ENCODE results near the gene JAKMIP2. TPM values are rescaled to one million over a fixed set of nuclear protein-coding genes. Genes with fewer than 3 reads are reported as not detected.

Gene JAKMIP2
- total and polyA plus RNA-seq, 2 donors from 2014 or later: 0.38 to 0.71 TPM

DNA sequence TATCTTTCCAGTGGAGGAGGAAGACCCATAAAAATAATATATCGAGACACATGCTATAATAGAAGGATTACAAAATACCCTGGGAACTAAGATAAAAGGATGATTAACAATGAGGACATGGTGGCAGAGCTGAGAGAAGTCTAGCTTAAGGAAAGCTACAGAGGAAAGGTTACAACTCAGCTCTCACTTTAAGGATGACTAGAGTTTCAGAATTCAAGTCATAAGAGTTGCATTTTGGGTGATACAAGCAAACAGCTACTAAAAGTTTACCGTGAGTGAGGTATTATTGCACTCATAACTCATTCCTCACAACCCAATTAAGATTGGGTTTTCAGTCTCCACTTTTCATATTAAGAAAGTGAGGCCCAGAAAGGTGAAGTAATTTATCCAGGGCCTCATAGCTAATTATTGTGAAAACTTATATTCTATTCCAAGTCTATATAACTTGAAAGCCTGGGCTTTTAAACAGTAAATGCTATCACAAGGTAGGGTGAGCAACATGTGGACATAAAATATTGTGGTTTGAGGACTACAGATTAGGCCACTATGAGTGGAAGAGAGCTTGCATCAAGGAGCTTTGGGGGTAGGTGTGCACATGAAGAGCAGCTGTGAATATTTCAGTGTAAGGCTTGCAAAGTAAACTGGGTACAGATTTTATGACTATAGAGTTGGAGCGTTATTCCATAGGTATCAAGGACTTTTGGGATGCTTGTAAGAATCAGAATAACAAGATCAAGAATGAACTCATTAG, 28.0 kb downstream of the JAKMIP2 start:
- H3K9ac ChIP-seq (ENCODE audit: low read length in 3 of 3): no peak overlapping the region
- FAIRE-seq (no peak), DNase-seq (no peak)
- intact Hi-C loops (cut with DNase I): no loop called here
- H3K4me1 ChIP-seq (ENCODE audit: control insufficient read depth in 2 of 3, insufficient read depth in 2 of 3, low read depth in 1 of 3, low read length in 3 of 3): no peaks in the 10 kb centered on the region
- no peak overlapping the region for H3K4me3 ChIP-seq (ENCODE audit: low read length in 3 of 3)
- TF ChIP-seq, protein P1, sequence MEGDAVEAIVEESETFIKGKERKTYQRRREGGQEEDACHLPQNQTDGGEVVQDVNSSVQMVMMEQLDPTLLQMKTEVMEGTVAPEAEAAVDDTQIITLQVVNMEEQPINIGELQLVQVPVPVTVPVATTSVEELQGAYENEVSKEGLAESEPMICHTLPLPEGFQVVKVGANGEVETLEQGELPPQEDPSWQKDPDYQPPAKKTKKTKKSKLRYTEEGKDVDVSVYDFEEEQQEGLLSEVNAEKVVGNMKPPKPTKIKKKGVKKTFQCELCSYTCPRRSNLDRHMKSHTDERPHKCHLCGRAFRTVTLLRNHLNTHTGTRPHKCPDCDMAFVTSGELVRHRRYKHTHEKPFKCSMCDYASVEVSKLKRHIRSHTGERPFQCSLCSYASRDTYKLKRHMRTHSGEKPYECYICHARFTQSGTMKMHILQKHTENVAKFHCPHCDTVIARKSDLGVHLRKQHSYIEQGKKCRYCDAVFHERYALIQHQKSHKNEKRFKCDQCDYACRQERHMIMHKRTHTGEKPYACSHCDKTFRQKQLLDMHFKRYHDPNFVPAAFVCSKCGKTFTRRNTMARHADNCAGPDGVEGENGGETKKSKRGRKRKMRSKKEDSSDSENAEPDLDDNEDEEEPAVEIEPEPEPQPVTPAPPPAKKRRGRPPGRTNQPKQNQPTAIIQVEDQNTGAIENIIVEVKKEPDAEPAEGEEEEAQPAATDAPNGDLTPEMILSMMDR (IDR thresholded peaks at IDR 0.05; ENCODE audit: borderline replicate concordance, extremely low read depth, insufficient read depth): no peak
- no peak overlapping the region for H3K27ac ChIP-seq (ENCODE audit: low read depth in 2 of 2, low read length in 2 of 2)
- H3K27me3 ChIP-seq (ENCODE audit: control insufficient read depth, insufficient read depth, low read length): no peaks in the 10 kb centered on the region
- no peaks in the 10 kb centered on the region for H3K36me3 ChIP-seq (ENCODE audit: control insufficient read depth in 2 of 3, insufficient read depth in 3 of 3, low read length in 3 of 3)
- no peaks in the 10 kb centered on the region for H3K9me3 ChIP-seq (ENCODE audit: control insufficient read depth in 2 of 3, insufficient read depth in 1 of 3, low read length in 3 of 3)

GRCh38 chr5:147753765-147754164, 28.8 kb downstream of the JAKMIP2 start:
- Histone ChIP-seq H3K9me3 (ENCODE audit: control insufficient read depth in 2 of 3, insufficient read depth in 1 of 3, low read length in 3 of 3) (no peaks in the 10 kb centered on the region), H3K4me3 (ENCODE audit: low read length in 3 of 3) (no peak overlapping the region), H3K27me3 (ENCODE audit: control insufficient read depth, insufficient read depth, low read length) (no peaks in the 10 kb centered on the region), H3K36me3 (ENCODE audit: control insufficient read depth in 2 of 3, insufficient read depth in 3 of 3, low read length in 3 of 3) (no peaks in the 10 kb centered on the region), H3K27ac (ENCODE audit: low read depth in 2 of 2, low read length in 2 of 2) (no peak overlapping the region), H3K4me1 (ENCODE audit: control insufficient read depth in 2 of 3, insufficient read depth in 2 of 3, low read depth in 1 of 3, low read length in 3 of 3) (no peaks in the 10 kb centered on the region), H3K9ac (ENCODE audit: low read length in 3 of 3) (no peak overlapping the region)
- intact Hi-C loops (cut with DNase I): no loop called here
- TF ChIP-seq, protein P1 (IDR thresholded peaks at IDR 0.05; ENCODE audit: borderline replicate concordance, extremely low read depth, insufficient read depth): no peak
- no peak for DNase-seq
- no peak for FAIRE-seq

DNA sequence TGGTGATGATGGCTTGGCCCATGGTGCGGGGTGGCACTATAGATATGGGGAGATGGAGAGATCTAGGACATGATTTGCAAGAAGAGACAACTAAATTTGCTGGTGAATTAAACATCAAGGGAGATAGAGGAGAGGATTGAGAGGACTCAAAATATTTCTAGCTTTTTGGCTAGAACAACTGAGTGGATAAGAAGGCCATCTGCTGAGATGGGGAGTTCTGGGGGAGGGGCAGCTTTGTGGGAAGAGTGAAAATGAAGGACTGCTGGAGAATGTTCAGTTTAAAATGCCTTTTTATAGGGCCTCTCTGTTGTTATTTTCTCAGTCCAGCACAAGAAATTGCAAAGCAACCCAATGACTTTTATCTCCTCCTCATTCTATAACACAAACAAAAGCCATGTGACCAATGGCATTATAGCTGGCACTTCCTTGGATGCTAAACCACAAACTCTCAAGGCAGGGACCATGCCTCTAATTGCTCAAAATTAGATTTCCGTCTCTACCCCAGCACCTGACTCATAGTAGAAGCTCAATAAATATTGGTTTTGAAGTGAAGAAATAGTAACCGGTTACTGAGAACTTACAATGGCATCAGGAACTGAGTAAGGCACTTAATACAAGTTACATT, 29.8 kb downstream of the JAKMIP2 start:
- DNase-seq (no peak), FAIRE-seq (no peak)
- Histone ChIP-seq H3K36me3 (ENCODE audit: control insufficient read depth in 2 of 3, insufficient read depth in 3 of 3, low read length in 3 of 3) (no peaks in the 10 kb centered on the region), H3K4me3 (ENCODE audit: low read length in 3 of 3) (no peak overlapping the region), H3K4me1 (ENCODE audit: control insufficient read depth in 2 of 3, insufficient read depth in 2 of 3, low read depth in 1 of 3, low read length in 3 of 3) (no peaks in the 10 kb centered on the region), H3K9ac (ENCODE audit: low read length in 3 of 3) (no peak overlapping the region), H3K9me3 (ENCODE audit: control insufficient read depth in 2 of 3, insufficient read depth in 1 of 3, low read length in 3 of 3) (no peaks in the 10 kb centered on the region), H3K27ac (ENCODE audit: low read depth in 2 of 2, low read length in 2 of 2) (no peak overlapping the region), H3K27me3 (ENCODE audit: control insufficient read depth, insufficient read depth, low read length) (no peaks in the 10 kb centered on the region)
- intact Hi-C loops (cut with DNase I): no loop called here
- TF ChIP-seq, protein P1 (IDR thresholded peaks at IDR 0.05; ENCODE audit: borderline replicate concordance, extremely low read depth, insufficient read depth): no peak

All from kidney (tissue), 14 donors.